Smooth muscle cell of the brain vasculature (primary cell): ENCODE measurements around the gene BLVRA.
"Not testable (repeated sequence)": the region's sequence is repeated elsewhere in the genome, so short reads cannot be mapped to it uniquely, and the experiment has no call there.

ENCODE experiments used
- DNase-seq: peaks from one replicate; pipeline ENCODE4 v3.0.0-alpha.2; 2012; ENCODE audit warnings: low read depth, low spot score

The BLVRA gene

GRCh38 chr7:43769281-43769680 lies 10.8 kb downstream of the BLVRA start:
- DNase-seq, result no peak

GRCh38 chr7:43769791-43770465 lies 11.4 kb downstream of the BLVRA start:
- no peak for DNase-seq

- no peak for DNase-seq
These were observed 12.6 kb downstream of the BLVRA start for GRCh38 chr7:43771128-43771527.

GRCh38 chr7:43771573-43771972 lies 13.1 kb downstream of the BLVRA start:
- DNase-seq, result no peak

GRCh38 chr7:43773268-43773667 lies 14.8 kb downstream of the BLVRA start:
- DNase-seq, result not testable (repeated sequence)

- DNase-seq, result not testable (repeated sequence)
These were observed 16.8 kb downstream of the BLVRA start for GRCh38 chr7:43775255-43775654.

GRCh38 chr7:43778293-43779044 lies 20.0 kb downstream of the BLVRA start:
- not testable (repeated sequence) for DNase-seq

- no peak for DNase-seq
These were observed 20.7 kb downstream of the BLVRA start for GRCh38 chr7:43779045-43779812.

- no peak for DNase-seq
These were observed 23.5 kb downstream of the BLVRA start for GRCh38 chr7:43781726-43782607.

- no peak for DNase-seq
These were observed 24.5 kb downstream of the BLVRA start for GRCh38 chr7:43782768-43783555.

- no peak for DNase-seq
These were observed 25.6 kb downstream of the BLVRA start for GRCh38 chr7:43784030-43784584.

GRCh38 chr7:43784585-43785087 lies 26.2 kb downstream of the BLVRA start:
- DNase-seq, result not testable (repeated sequence)

- DNase-seq, result peak; percentile 23
These were observed 26.9 kb downstream of the BLVRA start for GRCh38 chr7:43785420-43785819.

GRCh38 chr7:43787771-43788170 lies 29.3 kb downstream of the BLVRA start:
- no peak for DNase-seq

- no peak for DNase-seq
These were observed 31.5 kb downstream of the BLVRA start for GRCh38 chr7:43790006-43790405.

GRCh38 chr7:43790834-43791233 lies 32.4 kb downstream of the BLVRA start:
- DNase-seq, result no peak

- DNase-seq, result no peak
These were observed 33.2 kb downstream of the BLVRA start for GRCh38 chr7:43791665-43792064.

- no peak for DNase-seq
These were observed 34.1 kb downstream of the BLVRA start for GRCh38 chr7:43792471-43793150.

- DNase-seq, result no peak
These were observed 41.1 kb downstream of the BLVRA start for GRCh38 chr7:43799605-43800004.
